CD4-positive, alpha-beta T cell (primary cell): ENCODE measurements around the gene VSIG10L2. TPM values are rescaled to one million over a fixed set of nuclear protein-coding genes. Genes with fewer than 3 reads are reported as not detected.

Experiments
- ATAC-seq: fragments of 200-7000 bp; cut with Tn5 transposase; one replicate; pipeline ENCODE4 v1.10.0; 2022; ENCODE audit warnings: mild to moderate bottlenecking; ENCODE audit not compliant: poor library complexity
- CTCF ChIA-PET: fragments of 350-600 bp; sonication (Branson Sonifier 250); formaldehyde crosslinking; loops from one replicate; lab custom pipeline; 2021; ENCODE audit warnings: antibody characterized with exemption, inconsistent platforms; lab: Charles Lee
- POLR2A ChIA-PET: fragments of 350-600 bp; sonication (Branson Sonifier 250); formaldehyde crosslinking; loops from one replicate; lab custom pipeline; 2021; ENCODE audit warnings: antibody characterized with exemption, inconsistent platforms; lab: Charles Lee
- DNase-seq, 14 experiments: peaks; one replicate each; pipeline ENCODE4 v3.0.0-alpha.2; 2013 to 2020; ENCODE audit warnings: mixed read lengths in 2 of 14
- H3K27ac ChIP-seq, 2 donors: one replicate each; pipeline versions ENCODE4 v1.5.1 to v1.7.0; 2013; ENCODE audit warnings: low read length in 2 of 2, low read depth in 1 of 2, mild to moderate bottlenecking in 1 of 2
- H3K27me3 ChIP-seq, 2 experiments: 1 replicate in 1 of 2; 2 replicates in 1 of 2; pipeline versions ENCODE4 v1.6.1 to v1.7.0; 2013; ENCODE audit warnings: low read length in 2 of 2, control low read depth in 1 of 2, mild to moderate bottlenecking in 1 of 2, moderate library complexity in 1 of 2; ENCODE audit not compliant: insufficient read depth in 2 of 2, control insufficient read depth in 1 of 2
- H3K36me3 ChIP-seq: one replicate; pipeline ENCODE4 v1.6.1; 2013; ENCODE audit warnings: low read length, control low read depth; ENCODE audit not compliant: insufficient read depth
- H3K4me1 ChIP-seq: one replicate; pipeline ENCODE4 v1.6.1; 2013; ENCODE audit warnings: low read length, control low read depth; ENCODE audit not compliant: insufficient read depth
- H3K4me3 ChIP-seq: one replicate; pipeline ENCODE4 v1.5.1; 2013; ENCODE audit warnings: mild to moderate bottlenecking, low read length, moderate library complexity
- H3K9me3 ChIP-seq, 2 experiments: 1 replicate in 1 of 2; 2 replicates in 1 of 2; pipeline versions ENCODE4 v1.6.1 to v1.7.0; 2013; ENCODE audit warnings: low read length in 2 of 2, mild to moderate bottlenecking in 2 of 2, control low read depth in 1 of 2, moderate library complexity in 1 of 2; ENCODE audit not compliant: control insufficient read depth in 1 of 2, insufficient read depth in 1 of 2
- H3K27ac Mint-ChIP-seq: one replicate; pipeline ENCODE4 v1.8.0; 2020; ENCODE audit warnings: mixed read lengths
- H3K27me3 Mint-ChIP-seq: one replicate; pipeline ENCODE4 v1.8.0; 2021; ENCODE audit warnings: mixed read lengths
- H3K36me3 Mint-ChIP-seq: one replicate; pipeline ENCODE4 v1.8.0; 2021; ENCODE audit warnings: low read depth, mixed read lengths
- H3K4me1 Mint-ChIP-seq: one replicate; pipeline ENCODE4 v1.8.0; 2021; ENCODE audit warnings: low read depth, mixed read lengths
- H3K4me3 Mint-ChIP-seq: one replicate; pipeline ENCODE4 v1.8.0; 2020; ENCODE audit warnings: mild to moderate bottlenecking, mixed read lengths
- H3K9me3 Mint-ChIP-seq: one replicate; pipeline ENCODE4 v1.8.0; 2020; ENCODE audit warnings: mixed read lengths
- CTCF ChIP-seq: fragments of 200-600 bp; IDR thresholded peaks from one replicate; pipeline ENCODE4 v1.8.0; 2022; ENCODE audit warnings: antibody characterized with exemption, mild to moderate bottlenecking
- intact Hi-C, 2 experiments: fragments of 100-400 bp; cut with DNase I in 1 of 2; cut with micrococcal nuclease in 1 of 2; formaldehyde crosslinking; loops; one replicate each; pipeline versions ENCODE4 v1.15.1 to v1.9.0; 2023 to 2025; cut with DNase I, micrococcal nuclease
- total RNA-seq, 174 experiments: library from RNA in 2 of 174; stranded (reverse) in 2 of 174; gene quantifications; one replicate each; pipeline ENCODE4 v1.2.3 and lab custom pipeline; 2021 to 2026

Gene VSIG10L2
- total RNA-seq, 2 experiments from 2014 or later, result not detected

GRCh38 chr11:125940145-125940544 lies 5.7 kb upstream of the VSIG10L2 start:
- Histone ChIP-seq H3K9me3 (no peaks in the 10 kb centered on the region), H3K36me3 (no peaks in the 10 kb centered on the region), H3K27ac (no peak overlapping the region), H3K4me1 (peaks cover 14% of the 10 kb centered on the region), H3K4me3 (no peak overlapping the region), H3K27me3 (peaks cover 0 to 3% of the 10 kb centered on the region in 2 experiments)
- intact Hi-C loops, result loop anchor here in 1 of 2 experiments (5.0 kb wide), 1 partner anchor 182 kb away; no protein-coding TSS in a partner anchor
- Mint-ChIP-seq H3K4me1 (peaks cover 6% of the 10 kb centered on the region), H3K27me3 (no peaks in the 10 kb centered on the region), H3K27ac (no peak overlapping the region), H3K9me3 (no peaks in the 10 kb centered on the region), H3K36me3 (no peaks in the 10 kb centered on the region), H3K4me3 (no peak overlapping the region)
- no peak for TF ChIP-seq CTCF
- POLR2A ChIA-PET, result no interaction called here
- DNase-seq, result no peak
- CTCF ChIA-PET, result interaction anchor here (2.3 kb wide), 1 partner anchor 15 kb away, joined by 6 read pairs; no protein-coding TSS in a partner anchor
- no peak for ATAC-seq

- POLR2A ChIA-PET, result no interaction called here
- TF ChIP-seq CTCF, result no peak
- Histone ChIP-seq H3K27ac (no peak overlapping the region), H3K27me3 (peaks cover 0 to 3% of the 10 kb centered on the region in 2 experiments), H3K36me3 (no peaks in the 10 kb centered on the region), H3K4me1 (peaks cover 14% of the 10 kb centered on the region), H3K4me3 (no peak overlapping the region), H3K9me3 (no peaks in the 10 kb centered on the region)
- CTCF ChIA-PET, result interaction anchor here (2.3 kb wide), 1 partner anchor 16 kb away, joined by 6 read pairs; no protein-coding TSS in a partner anchor
- intact Hi-C loops, result loop anchor here in 1 of 2 experiments (5.0 kb wide), 1 partner anchor 181 kb away; no protein-coding TSS in a partner anchor
- no peaks in the 10 kb centered on the region for H3K9me3 Mint-ChIP-seq
- H3K27me3 Mint-ChIP-seq, result no peaks in the 10 kb centered on the region
- H3K36me3 Mint-ChIP-seq, result no peaks in the 10 kb centered on the region
- DNase-seq (no peak), ATAC-seq (no peak)
- H3K27ac Mint-ChIP-seq, result no peak overlapping the region
- H3K4me1 Mint-ChIP-seq, result peaks cover 6% of the 10 kb centered on the region
- H3K4me3 Mint-ChIP-seq, result no peak overlapping the region
These were observed 4.6 kb upstream of the VSIG10L2 start for GRCh38 chr11:125941267-125941618.

GRCh38 chr11:125941619-125942611 lies 3.9 kb upstream of the VSIG10L2 start:
- Histone ChIP-seq H3K27ac (no peak overlapping the region), H3K9me3 (no peaks in the 10 kb centered on the region), H3K4me3 (no peak overlapping the region), H3K36me3 (no peaks in the 10 kb centered on the region), H3K27me3 (peaks cover 0 to 3% of the 10 kb centered on the region in 2 experiments), H3K4me1 (peaks cover 14% of the 10 kb centered on the region)
- DNase-seq (peak; percentile 11 to 64 (median 34)), ATAC-seq (no peak)
- H3K27ac Mint-ChIP-seq, result no peak overlapping the region
- no peaks in the 10 kb centered on the region for H3K27me3 Mint-ChIP-seq
- ChIA-PET CTCF (interaction anchor here (1.0 to 2.3 kb wide), 2 partner anchors 16 to 252 kb away, joined by 4 to 6 read pairs; no protein-coding TSS in a partner anchor), POLR2A (no interaction called here)
- TF ChIP-seq CTCF, result peak; percentile 62
- H3K36me3 Mint-ChIP-seq, result no peaks in the 10 kb centered on the region
- H3K9me3 Mint-ChIP-seq, result no peaks in the 10 kb centered on the region
- peaks cover 6% of the 10 kb centered on the region for H3K4me1 Mint-ChIP-seq
- intact Hi-C loops, result loop anchor here (1.0 to 5.0 kb wide), 3 partner anchors 180 to 252 kb away; no protein-coding TSS in a partner anchor
- H3K4me3 Mint-ChIP-seq, result no peak overlapping the region
